ENCODE results near the gene SPON2.

SPON2 gene

DNA sequence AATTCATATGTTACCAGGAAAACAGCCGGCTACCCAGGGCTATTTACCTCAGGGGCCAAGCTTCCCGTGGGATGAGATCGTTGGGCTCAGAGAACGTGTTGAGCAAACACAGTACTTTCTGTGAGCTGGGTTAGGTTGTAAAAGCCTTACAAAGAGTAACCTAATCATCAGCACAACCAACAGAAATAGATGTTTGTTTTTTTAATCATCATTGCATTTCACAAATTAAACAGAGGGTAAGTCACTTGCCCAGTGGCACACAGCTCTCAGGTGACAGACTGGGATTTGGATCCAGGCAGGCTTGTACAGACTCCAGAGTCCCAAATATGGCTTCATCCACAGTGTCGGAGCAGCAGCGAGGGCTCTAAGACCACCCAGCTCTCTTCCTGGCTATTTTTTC is 20.1 kb downstream of the SPON2 start:
- TF ChIP-seq, protein P1, sequence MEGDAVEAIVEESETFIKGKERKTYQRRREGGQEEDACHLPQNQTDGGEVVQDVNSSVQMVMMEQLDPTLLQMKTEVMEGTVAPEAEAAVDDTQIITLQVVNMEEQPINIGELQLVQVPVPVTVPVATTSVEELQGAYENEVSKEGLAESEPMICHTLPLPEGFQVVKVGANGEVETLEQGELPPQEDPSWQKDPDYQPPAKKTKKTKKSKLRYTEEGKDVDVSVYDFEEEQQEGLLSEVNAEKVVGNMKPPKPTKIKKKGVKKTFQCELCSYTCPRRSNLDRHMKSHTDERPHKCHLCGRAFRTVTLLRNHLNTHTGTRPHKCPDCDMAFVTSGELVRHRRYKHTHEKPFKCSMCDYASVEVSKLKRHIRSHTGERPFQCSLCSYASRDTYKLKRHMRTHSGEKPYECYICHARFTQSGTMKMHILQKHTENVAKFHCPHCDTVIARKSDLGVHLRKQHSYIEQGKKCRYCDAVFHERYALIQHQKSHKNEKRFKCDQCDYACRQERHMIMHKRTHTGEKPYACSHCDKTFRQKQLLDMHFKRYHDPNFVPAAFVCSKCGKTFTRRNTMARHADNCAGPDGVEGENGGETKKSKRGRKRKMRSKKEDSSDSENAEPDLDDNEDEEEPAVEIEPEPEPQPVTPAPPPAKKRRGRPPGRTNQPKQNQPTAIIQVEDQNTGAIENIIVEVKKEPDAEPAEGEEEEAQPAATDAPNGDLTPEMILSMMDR (conservative IDR thresholded peaks at IDR 0.05; ENCODE audit: low read length), result no peak
- no peak overlapping the region for H3K4me3 ChIP-seq (ENCODE audit: low read length)
- DNase-seq (ENCODE audit: low read depth), result no peak

DNA sequence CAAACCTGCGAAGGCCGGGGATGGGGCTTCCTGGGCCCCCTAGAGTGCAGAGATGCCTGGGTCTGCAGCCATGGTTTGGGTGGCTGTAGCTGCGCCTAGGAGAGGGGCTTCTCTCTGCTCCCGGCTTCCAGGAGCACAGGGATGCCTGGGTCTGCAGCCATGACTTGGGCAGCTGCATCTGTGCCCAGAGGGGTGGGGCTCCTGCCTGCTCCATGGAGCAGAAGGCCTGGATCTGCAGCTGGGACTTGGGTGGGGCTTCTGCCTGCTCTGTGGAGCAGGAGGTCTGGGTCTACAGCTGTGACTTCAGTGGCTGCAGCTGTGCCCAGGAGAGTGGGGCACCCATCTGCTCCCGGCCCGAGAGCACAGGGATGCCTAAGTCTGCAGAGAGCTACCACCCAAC is 20.8 kb downstream of the SPON2 start:
- TF ChIP-seq, protein P1 (conservative IDR thresholded peaks at IDR 0.05; ENCODE audit: low read length), result no peak
- H3K4me3 ChIP-seq (ENCODE audit: low read length), result no peak overlapping the region
- DNase-seq (ENCODE audit: low read depth), result no peak

DNA sequence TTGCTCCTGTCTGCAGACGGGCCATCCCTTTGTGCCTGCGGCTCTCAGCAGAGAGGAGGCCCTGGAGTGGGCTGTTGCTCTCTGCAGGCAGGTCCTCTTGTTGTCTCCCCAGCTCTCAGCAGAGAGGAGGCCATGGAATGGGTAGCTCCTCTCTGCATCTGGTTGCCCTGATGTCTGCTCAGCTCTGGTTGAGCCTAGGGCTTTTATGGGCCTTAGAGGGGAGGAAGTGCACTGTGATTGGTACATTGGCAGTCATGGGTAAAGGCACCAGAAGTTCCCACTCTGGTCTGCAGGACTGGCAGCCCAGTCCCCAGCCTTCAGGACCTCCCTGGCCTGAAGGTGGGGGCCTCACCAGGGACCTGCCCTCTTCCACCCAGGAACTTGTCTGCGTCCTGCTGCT is 21.5 kb downstream of the SPON2 start:
- no peak overlapping the region for H3K4me3 ChIP-seq (ENCODE audit: low read length)
- DNase-seq (ENCODE audit: low read depth), result no peak
- TF ChIP-seq, protein P1 (conservative IDR thresholded peaks at IDR 0.05; ENCODE audit: low read length), result no peak

DNA sequence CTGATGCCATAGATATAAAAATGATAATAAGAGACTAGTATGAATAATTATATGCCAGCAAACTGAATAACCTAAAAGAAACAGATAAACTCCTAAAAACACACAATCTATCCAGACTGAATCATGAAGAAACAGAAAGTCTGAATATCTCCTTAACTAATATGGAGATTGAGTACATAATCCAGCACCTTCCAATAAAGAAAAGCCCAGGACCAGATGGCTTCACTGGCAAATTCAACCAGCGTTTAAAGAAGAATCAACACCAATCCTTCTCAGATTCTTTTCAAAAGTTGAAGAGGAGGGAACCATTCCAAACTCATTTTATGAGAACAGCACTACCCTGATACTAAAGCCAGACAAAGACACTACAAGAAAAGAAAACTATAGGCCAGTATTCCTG is 32.5 kb downstream of the SPON2 start:
- no peak for DNase-seq (ENCODE audit: low read depth)
- TF ChIP-seq, protein P1 (conservative IDR thresholded peaks at IDR 0.05; ENCODE audit: low read length), result no peak
- no peak overlapping the region for H3K4me3 ChIP-seq (ENCODE audit: low read length)

DNA sequence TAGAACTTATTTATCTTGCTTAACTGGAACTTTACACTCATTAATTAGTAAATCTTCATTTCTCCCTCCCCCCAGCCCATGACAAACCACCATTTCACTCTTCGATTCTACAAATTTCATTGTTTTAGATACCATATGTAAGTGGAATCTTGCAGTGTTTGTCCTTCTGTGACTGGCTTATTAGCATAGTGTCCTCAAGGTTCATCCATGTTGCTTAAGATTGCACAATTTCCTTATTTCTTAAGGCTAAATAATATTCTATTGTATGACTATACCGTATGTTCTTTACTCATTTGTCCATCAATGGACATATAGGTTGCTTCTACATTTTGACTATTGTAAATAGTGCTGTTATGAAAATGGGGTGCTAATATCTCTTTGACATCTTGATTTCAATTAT is 34.5 kb downstream of the SPON2 start:
- no peak for DNase-seq (ENCODE audit: low read depth)
- TF ChIP-seq, protein P1 (conservative IDR thresholded peaks at IDR 0.05; ENCODE audit: low read length), result no peak
- H3K4me3 ChIP-seq (ENCODE audit: low read length), result no peak overlapping the region

DNA sequence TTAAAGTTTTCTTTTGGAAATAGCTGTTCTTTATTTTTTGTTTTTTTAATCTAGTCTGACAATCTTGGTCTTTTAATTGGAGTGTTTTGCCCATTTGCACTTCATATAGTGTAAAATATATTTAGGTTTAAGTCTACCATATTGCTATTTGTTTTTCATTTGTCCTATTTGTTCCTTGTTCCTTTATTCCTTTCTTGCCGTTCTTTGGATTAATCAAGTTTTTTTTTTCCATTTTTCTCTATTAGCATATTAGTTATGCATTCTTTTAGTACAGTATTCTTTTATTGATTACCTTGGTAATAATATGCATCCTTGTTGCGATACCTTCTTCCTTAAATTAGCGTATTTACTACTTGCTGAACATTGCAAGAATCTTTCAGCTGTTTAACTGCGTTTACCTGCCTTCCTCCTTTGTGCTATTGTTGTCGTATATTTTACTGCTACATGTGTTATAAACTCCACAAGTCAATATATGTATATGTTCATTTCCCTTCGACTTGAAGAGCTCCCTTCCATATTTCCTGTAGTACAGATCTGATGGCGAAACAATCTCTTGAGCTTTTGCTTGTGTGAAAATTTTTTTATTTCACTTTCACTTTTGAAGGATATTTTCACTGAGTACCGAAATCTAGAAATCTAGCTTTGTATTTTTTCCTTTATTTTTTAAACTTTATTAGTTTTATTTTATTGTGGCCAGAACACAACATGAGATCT is 35.2 kb downstream of the SPON2 start:
- TF ChIP-seq, protein P1 (conservative IDR thresholded peaks at IDR 0.05; ENCODE audit: low read length), result no peak
- H3K4me3 ChIP-seq (ENCODE audit: low read length), result no peak overlapping the region
- DNase-seq (ENCODE audit: low read depth), result no peak

DNA sequence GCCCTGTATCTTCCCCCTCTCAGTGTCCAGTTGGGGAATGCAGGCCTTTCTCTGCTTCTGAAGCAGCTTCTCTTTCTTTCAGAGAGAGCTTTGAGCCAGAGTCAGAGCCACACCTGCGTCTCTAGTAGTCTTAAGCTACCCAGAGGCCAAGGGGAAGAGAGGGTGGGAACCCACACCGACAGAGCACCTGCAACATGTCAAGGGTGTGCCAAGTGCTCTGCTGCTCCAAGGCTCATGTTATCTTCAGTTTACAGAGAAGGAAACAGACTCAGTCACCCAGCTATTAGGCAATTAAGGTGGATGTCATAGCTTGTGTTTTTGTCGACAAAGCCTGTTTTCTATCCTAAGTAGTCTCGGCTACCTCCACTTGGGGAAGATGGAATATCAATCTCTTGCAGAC is 36.3 kb downstream of the SPON2 start:
- no peak overlapping the region for H3K4me3 ChIP-seq (ENCODE audit: low read length)
- DNase-seq (ENCODE audit: low read depth), result no peak
- TF ChIP-seq, protein P1 (conservative IDR thresholded peaks at IDR 0.05; ENCODE audit: low read length), result no peak
